Urinary bladder (tissue), 4 donors: ENCODE results near the gene GPHA2. TPM values are rescaled to one million over a fixed set of nuclear protein-coding genes. Genes with fewer than 3 reads are reported as not detected.
"Not testable (repeated sequence)": the region's sequence is repeated elsewhere in the genome, so short reads cannot be mapped to it uniquely, and the experiment has no call there.

Source experiments
- DNase-seq: peaks from one replicate; pipeline ENCODE4 v3.0.0-alpha.2; 2015; ENCODE audit errors: extremely low spot score
- H3K27ac ChIP-seq: one replicate; pipeline ENCODE4 v1.5.1; 2013; ENCODE audit warnings: low read depth, mild to moderate bottlenecking, moderate library complexity
- H3K36me3 ChIP-seq: one replicate; pipeline ENCODE4 v1.6.1; 2013; ENCODE audit warnings: mild to moderate bottlenecking, moderate library complexity; ENCODE audit not compliant: insufficient read depth
- H3K4me1 ChIP-seq: one replicate; pipeline ENCODE4 v1.6.1; 2013; ENCODE audit warnings: mild to moderate bottlenecking, moderate library complexity; ENCODE audit not compliant: insufficient read depth
- H3K4me3 ChIP-seq: one replicate; pipeline ENCODE4 v1.5.1; 2013; ENCODE audit warnings: low read depth, low read length
- WGBS: extraction: QIAGEN DNeasy Blood & Tissue Kit; methylation state at CpG from one replicate; pipeline ENCODE4 v1.1.7; 2013; 5-methylcytosine and 5-hydroxymethylcytosine counted together
- polyA plus RNA-seq: library from polyadenylated mRNA; stranded (reverse); fragments of 200-250 nt; gene quantifications from one replicate; pipeline ENCODE4 v1.2.3, GENCODE V29; 2013
- total RNA-seq: library from RNA; depleted of rRNA; stranded (reverse); fragments of >200 nt; gene quantifications from one replicate; pipeline ENCODE4 v1.2.3, GENCODE V29; 2014
- donor health status: healthy with polysubstance abuse.
- donor health status: healthy.

The GPHA2 gene, protein sequence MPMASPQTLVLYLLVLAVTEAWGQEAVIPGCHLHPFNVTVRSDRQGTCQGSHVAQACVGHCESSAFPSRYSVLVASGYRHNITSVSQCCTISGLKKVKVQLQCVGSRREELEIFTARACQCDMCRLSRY
- total RNA-seq = not detected
- not detected for polyA plus RNA-seq

DNA sequence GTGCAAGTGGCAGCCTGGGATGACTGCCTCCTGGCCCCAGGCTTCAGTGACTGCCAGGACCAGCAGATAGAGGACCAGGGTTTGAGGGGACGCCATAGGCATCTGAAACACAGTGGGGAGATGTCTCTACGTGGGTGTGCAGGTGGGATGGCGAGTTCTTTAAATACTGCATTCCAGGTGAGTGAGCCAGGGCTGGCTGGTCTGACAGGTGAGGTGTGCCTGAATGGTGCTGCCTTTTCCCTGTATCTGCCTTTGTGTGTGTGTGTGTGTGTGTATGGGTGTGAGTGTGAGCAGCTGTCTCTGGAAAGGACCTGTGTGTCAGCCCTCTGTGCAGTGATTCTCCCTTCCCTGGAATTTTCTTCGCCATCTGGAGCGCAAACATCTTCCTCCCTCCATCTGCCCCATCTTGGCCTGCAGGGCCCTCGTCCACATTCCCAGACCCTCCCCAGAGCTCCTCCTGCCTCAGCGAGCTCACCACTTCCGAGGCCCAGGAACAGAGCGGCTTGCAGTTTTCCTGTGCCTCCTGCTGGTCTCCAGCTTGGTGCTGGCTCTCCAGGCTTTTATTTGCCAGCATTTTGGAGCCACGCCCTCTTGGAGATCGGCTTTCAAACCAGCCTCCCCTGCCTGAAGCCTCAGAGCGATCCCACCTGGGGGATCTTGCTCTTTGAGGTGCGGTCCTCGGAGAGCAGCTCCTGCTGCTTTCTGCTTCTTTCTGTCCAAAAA, at the start of gene GPHA2:
TSS of gene GPHA2 (minus strand) at position 535 of the 723 bp plus-strand sequence. CDS start at position 102, 433 bp downstream.
- DNase-seq = no peak
- Histone ChIP-seq H3K4me1 (no peaks in the 10 kb centered on the region), H3K27ac (no peak within 1 kb of the TSS), H3K36me3 (no peaks in the 10 kb centered on the region), H3K4me3 (no peak within 1 kb of the TSS)
- 46% methylated on average over 14 of the region's 14 CpGs for WGBS

DNA sequence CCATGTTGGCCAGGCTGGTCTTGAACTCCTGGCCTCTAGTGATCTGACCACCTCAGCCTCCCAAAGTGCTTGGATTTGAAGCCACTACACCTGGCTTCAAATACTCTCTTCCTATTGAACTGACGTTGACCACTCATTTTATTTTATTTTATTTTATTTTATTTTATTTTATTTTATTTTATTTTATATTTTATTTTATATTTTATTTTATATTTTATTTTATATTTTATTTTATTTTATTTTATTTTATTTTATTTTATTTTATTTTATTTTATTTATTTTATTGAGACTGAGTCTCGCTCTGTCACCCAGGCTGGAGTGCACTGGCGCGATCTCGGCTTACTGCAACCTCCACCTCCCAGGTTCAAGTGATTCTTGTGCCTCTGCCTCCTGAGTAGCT, 47.6 kb upstream of the GPHA2 start:
- not testable (repeated sequence) for H3K36me3 ChIP-seq, H3K4me1 ChIP-seq, H3K4me3 ChIP-seq, H3K27ac ChIP-seq, DNase-seq
- 87% methylated on average over 5 of the region's 5 CpGs for WGBS

DNA sequence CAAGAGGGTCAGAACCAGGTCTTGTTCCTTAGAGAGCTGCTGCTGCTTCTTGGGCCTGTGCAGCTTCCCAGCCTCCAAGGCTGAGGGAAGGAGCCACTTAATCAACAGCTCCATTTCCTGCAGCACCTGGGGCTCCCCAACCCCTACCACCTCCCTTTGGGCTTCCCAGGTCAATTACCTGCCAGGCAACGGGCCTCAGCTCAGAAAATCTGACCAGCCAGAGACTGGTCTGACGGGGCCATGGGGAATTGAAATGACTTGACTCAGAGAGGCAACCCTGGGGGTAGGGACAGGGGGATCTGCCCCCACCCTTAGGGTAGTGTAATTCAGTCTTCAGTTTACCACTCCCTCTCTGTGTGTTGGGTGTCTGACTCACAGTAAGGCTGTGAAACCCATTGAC, 41.0 kb upstream of the GPHA2 start:
- DNase-seq = no peak
- Histone ChIP-seq H3K36me3 (no peaks in the 10 kb centered on the region), H3K27ac (no peak overlapping the region), H3K4me1 (peaks cover 2% of the 10 kb centered on the region), H3K4me3 (no peak overlapping the region)
- 60% methylated on average over 2 of the region's 2 CpGs for WGBS

DNA sequence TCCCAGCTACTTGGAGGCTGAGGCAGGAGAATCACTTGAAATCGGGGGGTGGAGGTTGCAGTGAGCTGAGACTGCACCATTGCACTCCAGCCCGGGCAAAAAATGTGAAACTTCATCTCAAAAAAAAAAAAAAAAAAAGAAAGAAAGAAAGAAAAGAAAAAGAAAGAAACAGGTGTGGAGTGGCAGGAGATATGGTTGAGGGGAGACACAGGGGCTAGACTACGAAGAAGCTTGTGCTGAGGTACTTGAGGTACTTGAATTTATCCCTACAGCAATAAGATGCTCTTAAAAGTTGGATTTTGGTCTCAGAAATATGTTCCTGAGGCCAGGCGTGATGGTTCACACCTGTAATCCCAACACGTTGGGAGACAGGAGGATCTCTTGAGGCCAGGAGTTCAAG, 38.4 kb upstream of the GPHA2 start:
- Histone ChIP-seq H3K27ac (no peak overlapping the region), H3K36me3 (no peaks in the 10 kb centered on the region), H3K4me3 (no peak overlapping the region), H3K4me1 (peaks cover 2% of the 10 kb centered on the region)
- WGBS = 74% methylated on average over 5 of the region's 5 CpGs
- DNase-seq = no peak

DNA sequence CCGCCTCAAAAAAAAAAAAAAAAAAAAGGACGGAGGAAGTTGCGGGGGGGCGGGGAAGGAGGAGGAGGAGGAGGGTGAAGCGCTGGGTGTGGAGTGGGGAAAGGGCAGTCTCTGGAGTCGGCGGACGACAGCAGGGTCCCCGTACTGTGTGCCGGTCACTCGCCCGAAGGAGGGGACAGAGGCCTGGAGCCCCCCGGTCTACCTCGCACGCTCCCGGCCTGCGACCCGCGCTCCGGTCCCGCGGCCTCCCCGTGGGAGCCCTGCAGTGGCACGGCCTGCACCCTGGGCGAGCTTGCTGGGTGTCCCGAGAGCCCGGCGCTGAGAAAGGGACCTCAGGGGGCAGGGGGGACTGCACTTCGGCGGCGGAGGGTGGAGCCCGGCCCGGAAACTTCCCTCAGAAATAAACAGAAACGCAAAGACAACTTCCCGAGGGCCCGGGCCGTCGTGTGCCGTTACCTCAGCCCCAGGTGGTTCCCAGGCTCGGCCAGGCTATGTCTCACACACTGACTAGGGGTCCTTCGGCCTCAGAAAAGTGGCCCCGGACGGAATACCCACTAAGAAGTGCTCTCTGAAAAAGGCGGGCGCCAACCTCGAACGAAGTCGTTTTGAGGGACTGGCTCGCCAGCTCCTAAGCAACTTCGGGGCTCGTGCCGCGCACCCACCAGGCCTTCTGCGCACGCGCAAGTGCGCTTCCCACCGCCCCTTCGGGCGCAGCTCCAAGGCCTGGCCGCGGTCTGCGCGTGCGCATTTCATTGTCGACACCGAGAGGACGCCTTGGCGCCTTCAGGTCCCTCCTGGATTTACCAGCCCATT, 35.9 kb upstream of the GPHA2 start, which contains the start of gene MAJIN:
TSS of gene MAJIN (minus strand) at position 688 of the 813 bp plus-strand sequence. CDS start 12,703 bp downstream, outside the sequence.
- Histone ChIP-seq H3K36me3 (no peaks in the 10 kb centered on the region), H3K27ac (peak within 1 kb of the TSS; percentile 54), H3K4me3 (peak within 1 kb of the TSS; percentile 4), H3K4me1 (peaks cover 2% of the 10 kb centered on the region)
- WGBS = 17% methylated on average over 68 of the region's 69 CpGs
- peak; percentile 29 for DNase-seq

DNA sequence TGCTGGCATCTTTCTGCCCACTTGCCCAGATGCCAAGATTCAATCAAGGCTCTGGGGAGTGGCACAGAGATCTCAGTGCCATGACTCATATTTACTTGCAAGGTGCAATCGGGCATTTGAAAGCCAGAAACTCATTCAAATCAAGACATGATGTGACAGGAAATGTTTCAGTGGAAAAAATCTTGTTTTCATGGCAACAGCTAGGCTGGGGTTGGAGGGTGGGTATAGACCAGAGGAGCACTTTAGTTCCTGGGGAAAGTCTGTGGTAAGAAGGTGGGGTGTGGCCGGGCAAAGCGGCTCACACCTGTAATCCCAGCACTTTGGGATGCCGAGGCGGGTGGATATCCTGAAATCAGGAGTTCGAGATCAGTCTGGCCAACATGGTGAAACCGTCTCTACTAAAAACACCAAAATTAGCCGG, 35.0 kb upstream of the GPHA2 start:
- H3K4me1 ChIP-seq = peaks cover 2% of the 10 kb centered on the region
- no peak overlapping the region for H3K4me3 ChIP-seq
- H3K36me3 ChIP-seq = no peaks in the 10 kb centered on the region
- WGBS = 85% methylated on average over 8 of the region's 8 CpGs
- peak overlapping the region; percentile 54 for H3K27ac ChIP-seq
- DNase-seq = peak; percentile 8

DNA sequence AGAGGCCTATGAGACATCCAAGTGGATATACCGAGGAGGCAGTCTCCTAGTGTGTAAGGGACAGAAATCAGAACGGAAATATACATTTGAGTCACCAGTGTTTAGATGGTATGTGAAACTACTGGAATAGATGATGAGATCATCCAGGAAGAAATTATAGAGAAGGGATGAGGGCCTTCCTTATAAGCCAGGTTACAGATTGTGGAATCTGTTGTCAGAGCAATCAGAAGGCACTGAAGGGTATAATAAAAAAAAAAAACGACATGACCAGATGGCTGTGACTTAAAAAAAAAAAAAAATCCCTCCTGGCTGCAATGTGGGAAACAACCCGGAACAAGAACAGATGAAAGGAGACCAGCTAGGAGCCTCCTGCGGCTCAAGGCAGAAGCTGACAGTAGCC, 33.5 kb upstream of the GPHA2 start:
- WGBS = 38% methylated on average over 5 of the region's 5 CpGs
- no peak overlapping the region for H3K27ac ChIP-seq
- H3K4me1 ChIP-seq = peaks cover 2% of the 10 kb centered on the region
- DNase-seq = no peak
- no peak overlapping the region for H3K4me3 ChIP-seq
- no peaks in the 10 kb centered on the region for H3K36me3 ChIP-seq

DNA sequence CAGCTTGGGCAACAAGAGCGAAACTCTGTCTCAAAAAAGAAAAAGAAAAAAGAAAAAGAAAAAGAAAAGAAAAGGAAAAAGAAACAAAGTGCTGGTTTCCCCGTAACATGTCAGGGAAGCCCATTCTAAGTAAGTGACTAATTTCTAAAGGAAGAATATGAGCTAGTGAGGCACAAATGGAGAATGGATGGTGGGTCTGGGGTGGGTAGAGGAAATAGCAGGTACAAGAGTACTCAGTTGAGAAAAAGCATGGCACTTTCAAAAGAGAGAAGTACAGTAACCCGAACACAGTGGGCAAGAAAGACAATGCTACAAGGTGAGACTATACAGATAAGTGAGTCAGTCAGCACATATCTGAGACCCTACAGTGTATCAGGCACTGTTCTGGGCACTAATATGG, 31.7 kb upstream of the GPHA2 start:
- 89% methylated on average over 3 of the region's 3 CpGs for WGBS
- H3K36me3 ChIP-seq = no peaks in the 10 kb centered on the region
- no peak overlapping the region for H3K27ac ChIP-seq
- H3K4me3 ChIP-seq = no peak overlapping the region
- peaks cover 2% of the 10 kb centered on the region for H3K4me1 ChIP-seq
- DNase-seq = no peak

DNA sequence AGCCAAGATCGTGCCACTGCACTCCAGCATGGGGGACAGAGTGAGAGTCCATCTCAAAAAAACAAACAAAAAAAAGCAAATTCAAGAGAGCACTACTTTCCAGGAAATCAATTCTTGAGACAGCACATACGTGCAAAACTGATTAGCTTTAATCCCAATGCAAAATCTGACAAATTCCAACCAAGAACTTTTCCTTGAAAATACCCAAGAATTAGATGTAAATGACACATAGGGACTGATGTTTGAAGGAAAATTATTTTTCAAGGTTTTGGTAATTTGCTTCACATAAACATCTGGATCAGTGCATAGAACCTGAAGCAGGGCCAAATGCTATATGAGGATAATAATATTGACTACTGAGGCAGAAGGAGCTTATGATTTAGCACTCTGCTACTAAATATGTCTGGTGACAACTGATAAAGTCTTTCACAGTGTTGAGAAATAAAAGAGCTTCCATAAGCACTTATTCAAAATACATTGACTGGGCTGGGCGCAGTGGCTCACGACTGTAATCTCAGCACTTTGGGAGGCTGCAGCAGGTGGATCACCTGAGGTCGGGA, 27.5 kb upstream of the GPHA2 start:
- Histone ChIP-seq H3K27ac (no peak overlapping the region), H3K4me3 (no peak overlapping the region), H3K36me3 (no peaks in the 10 kb centered on the region), H3K4me1 (no peaks in the 10 kb centered on the region)
- 78% methylated on average over 5 of the region's 5 CpGs for WGBS
- no peak for DNase-seq

DNA sequence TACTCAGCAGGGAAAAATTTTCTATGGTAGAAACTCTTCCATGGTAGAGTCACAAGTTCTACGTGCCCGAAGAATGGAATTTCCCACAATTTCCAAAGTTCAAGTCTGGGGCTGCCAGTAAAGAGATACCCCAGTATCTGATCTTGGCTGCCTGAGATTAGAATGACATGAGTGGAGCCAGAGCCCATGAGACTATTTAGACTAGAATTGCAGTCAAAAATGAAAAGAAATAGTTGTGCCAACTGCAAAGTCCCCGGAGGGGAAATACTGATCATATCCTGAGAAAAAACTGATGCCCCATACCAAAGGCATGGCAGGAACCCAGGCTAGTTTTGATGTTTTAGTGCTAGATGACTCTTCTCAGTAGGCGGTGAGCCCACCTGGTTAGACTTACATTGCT, 25.0 kb upstream of the GPHA2 start:
- H3K4me1 ChIP-seq = no peaks in the 10 kb centered on the region
- no peaks in the 10 kb centered on the region for H3K36me3 ChIP-seq
- WGBS = 34% methylated on average over 4 of the region's 4 CpGs
- DNase-seq = no peak
- no peak overlapping the region for H3K4me3 ChIP-seq
- H3K27ac ChIP-seq = no peak overlapping the region

DNA sequence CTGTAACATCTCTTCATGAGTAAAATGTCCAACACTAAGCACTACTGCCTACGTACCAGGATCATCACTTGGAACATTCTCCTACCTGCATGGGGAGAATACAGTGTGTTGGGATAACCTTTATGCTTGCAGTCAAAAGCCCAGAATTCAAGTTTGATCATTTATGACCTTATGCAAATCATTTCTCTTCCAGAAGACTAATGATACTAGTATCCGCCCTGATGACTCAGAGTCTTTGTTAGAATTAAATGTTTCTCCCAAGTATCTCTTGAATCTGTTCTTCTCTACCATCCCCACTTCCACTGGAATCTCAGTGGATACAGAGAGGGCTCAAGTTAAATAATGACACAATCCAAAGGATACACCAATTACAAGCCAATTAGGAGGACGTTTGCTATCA, 23.8 kb upstream of the GPHA2 start:
- Histone ChIP-seq H3K4me1 (no peaks in the 10 kb centered on the region), H3K36me3 (no peaks in the 10 kb centered on the region)
- WGBS = 57% methylated on average over 3 of the region's 3 CpGs

DNA sequence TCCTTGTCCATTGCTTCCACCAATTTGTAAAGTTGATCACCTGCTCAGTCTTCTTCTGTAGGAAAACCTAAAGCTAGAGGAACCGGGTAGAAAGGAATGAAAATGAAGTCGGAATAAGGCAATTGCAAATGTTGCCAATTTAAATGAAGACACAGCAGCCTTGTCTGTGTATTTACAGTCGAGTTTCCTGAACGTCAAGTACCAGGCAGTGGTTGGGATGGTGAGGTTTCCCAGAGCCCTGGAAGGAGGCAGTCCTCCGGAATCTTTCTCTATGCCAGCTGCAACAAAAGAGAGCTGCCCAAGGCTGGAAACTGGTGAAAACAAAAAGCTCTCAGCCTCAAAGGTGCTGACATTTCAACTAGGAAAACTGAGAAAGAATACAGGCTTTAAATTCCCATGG, 18.5 kb upstream of the GPHA2 start:
- Histone ChIP-seq H3K4me1 (no peaks in the 10 kb centered on the region), H3K27ac (no peak overlapping the region), H3K36me3 (no peaks in the 10 kb centered on the region), H3K4me3 (no peak overlapping the region)
- WGBS = 46% methylated on average over 5 of the region's 5 CpGs
- DNase-seq = no peak

More for the DNA sequence above, 23.8 kb upstream of the GPHA2 start:
- no peak overlapping the region for H3K27ac ChIP-seq
- H3K4me3 ChIP-seq = no peak overlapping the region
- no peak for DNase-seq

DNA sequence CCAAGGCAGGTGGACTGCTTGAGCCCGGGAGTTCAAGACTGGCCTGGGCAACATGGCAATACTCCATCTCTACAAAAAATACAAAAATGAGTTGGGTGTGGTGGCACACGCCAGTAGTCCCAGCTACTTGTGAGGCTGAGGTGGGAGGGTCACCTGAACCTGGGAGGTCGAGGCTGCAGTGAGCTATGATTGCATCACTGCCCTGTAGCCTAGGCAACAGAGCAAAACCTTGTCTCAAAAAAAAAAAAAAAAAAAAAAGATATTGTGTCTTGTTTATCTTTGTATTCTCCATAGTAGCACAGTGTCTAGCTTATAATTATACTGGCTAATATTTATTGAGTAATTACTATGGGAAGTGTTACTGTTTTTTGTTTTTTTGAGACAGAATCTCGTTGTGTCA, 15.8 kb upstream of the GPHA2 start:
- WGBS = 70% methylated on average over 4 of the region's 4 CpGs
- Histone ChIP-seq H3K4me3 (no peak overlapping the region), H3K36me3 (no peaks in the 10 kb centered on the region), H3K4me1 (no peaks in the 10 kb centered on the region), H3K27ac (no peak overlapping the region)
- DNase-seq = no peak
